DMS153 treated with DMSO at 0.1 percent for 48 hours (cell line): ENCODE results near the gene EFNB2.

ENCODE experiments used
- DNase-seq: peaks from one replicate; lab custom pipeline; 2025; ENCODE audit not compliant: unreplicated experiment; lab: John Stamatoyannopoulos, UW

The EFNB2 gene

GRCh38 chr13:106550570-106551135 lies 15.2 kb upstream of the EFNB2 start:
- no peak for DNase-seq

- DNase-seq = no peak
Measured at GRCh38 chr13:106548064-106548696, 12.7 kb upstream of the EFNB2 start.

GRCh38 chr13:106541826-106542225 lies 6.4 kb upstream of the EFNB2 start:
- DNase-seq = no peak

- no peak for DNase-seq
Measured at GRCh38 chr13:106540613-106541012, 5.2 kb upstream of the EFNB2 start.

GRCh38 chr13:106537521-106537920 lies 2.1 kb upstream of the EFNB2 start:
- no peak for DNase-seq

GRCh38 chr13:106536244-106537034 lies 977 bp upstream of the EFNB2 start:
- DNase-seq = peak; percentile 46

- no peak for DNase-seq
Measured at GRCh38 chr13:106534639-106535551, 567 bp downstream of the EFNB2 start.

- DNase-seq = peak; percentile 66
Measured at GRCh38 chr13:106533943-106534638, 1.4 kb downstream of the EFNB2 start.

GRCh38 chr13:106533101-106533942 lies 2.1 kb downstream of the EFNB2 start:
- peak; percentile 66 for DNase-seq

- no peak for DNase-seq
Measured at GRCh38 chr13:106532111-106532929, 3.1 kb downstream of the EFNB2 start.

- no peak for DNase-seq
Measured at GRCh38 chr13:106530980-106531481, 4.4 kb downstream of the EFNB2 start.

GRCh38 chr13:106530171-106530851 lies 5.2 kb downstream of the EFNB2 start:
- DNase-seq = no peak

- DNase-seq = no peak
Measured at GRCh38 chr13:106529415-106530170, 5.9 kb downstream of the EFNB2 start.

- DNase-seq = no peak
Measured at GRCh38 chr13:106528718-106529414, 6.6 kb downstream of the EFNB2 start.

- peak; percentile 26 for DNase-seq
Measured at GRCh38 chr13:106527826-106528225, 7.6 kb downstream of the EFNB2 start.

- no peak for DNase-seq
Measured at GRCh38 chr13:106527445-106527801, 8.0 kb downstream of the EFNB2 start.
